SIG-M5 treated with dmso at 0.1 percent for 504 hours (cell line): ENCODE measurements around the gene ABCA13.
A peak's percentile ranks its signal among the peaks of the same experiment; 100 is the strongest.

ENCODE experiments used
- DNase-seq: peaks from one replicate; lab custom pipeline; 2025; ENCODE audit not compliant: unreplicated experiment; lab: John Stamatoyannopoulos, UW

Gene ABCA13

GRCh38 chr7:48360574-48360973 is 189.3 kb downstream of the ABCA13 start:
- no peak for DNase-seq

GRCh38 chr7:48363174-48363573 is 191.9 kb downstream of the ABCA13 start:
- DNase-seq: no peak

- DNase-seq: no peak
Measured at GRCh38 chr7:48365010-48365409, 193.8 kb downstream of the ABCA13 start.

DNA sequence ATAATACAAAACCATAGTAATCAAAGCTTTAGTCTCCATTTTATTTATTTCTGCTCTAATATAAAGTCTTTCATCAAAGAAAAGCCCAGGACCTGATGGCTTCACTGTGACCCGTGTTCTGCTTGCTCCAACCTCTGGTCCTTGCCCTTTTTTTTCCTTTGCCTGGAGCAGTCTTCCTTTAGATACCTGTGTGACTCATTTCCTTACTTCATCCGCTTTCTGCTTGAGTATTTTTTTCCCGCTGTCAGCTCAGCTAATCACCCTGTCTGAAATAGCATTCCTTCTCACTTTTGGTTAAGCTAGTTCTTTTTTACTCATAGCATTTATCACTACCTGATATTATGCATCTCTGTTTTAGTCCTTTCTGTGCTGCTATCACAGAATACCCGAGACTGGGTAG is 194.8 kb downstream of the ABCA13 start:
- DNase-seq: no peak

GRCh38 chr7:48376263-48376662 is 205.0 kb downstream of the ABCA13 start:
- DNase-seq: no peak

- no peak for DNase-seq
Measured at GRCh38 chr7:48380921-48381320, 209.7 kb downstream of the ABCA13 start.

- DNase-seq: no peak
Measured at GRCh38 chr7:48381571-48381970, 210.3 kb downstream of the ABCA13 start.

- DNase-seq: no peak
Measured at GRCh38 chr7:48384180-48384752, 213.0 kb downstream of the ABCA13 start.

GRCh38 chr7:48387932-48388331 is 216.7 kb downstream of the ABCA13 start:
- no peak for DNase-seq

GRCh38 chr7:48388911-48389310 is 217.7 kb downstream of the ABCA13 start:
- no peak for DNase-seq

- DNase-seq: peak; percentile 88
Measured at GRCh38 chr7:48389977-48390376, 218.7 kb downstream of the ABCA13 start.

DNA sequence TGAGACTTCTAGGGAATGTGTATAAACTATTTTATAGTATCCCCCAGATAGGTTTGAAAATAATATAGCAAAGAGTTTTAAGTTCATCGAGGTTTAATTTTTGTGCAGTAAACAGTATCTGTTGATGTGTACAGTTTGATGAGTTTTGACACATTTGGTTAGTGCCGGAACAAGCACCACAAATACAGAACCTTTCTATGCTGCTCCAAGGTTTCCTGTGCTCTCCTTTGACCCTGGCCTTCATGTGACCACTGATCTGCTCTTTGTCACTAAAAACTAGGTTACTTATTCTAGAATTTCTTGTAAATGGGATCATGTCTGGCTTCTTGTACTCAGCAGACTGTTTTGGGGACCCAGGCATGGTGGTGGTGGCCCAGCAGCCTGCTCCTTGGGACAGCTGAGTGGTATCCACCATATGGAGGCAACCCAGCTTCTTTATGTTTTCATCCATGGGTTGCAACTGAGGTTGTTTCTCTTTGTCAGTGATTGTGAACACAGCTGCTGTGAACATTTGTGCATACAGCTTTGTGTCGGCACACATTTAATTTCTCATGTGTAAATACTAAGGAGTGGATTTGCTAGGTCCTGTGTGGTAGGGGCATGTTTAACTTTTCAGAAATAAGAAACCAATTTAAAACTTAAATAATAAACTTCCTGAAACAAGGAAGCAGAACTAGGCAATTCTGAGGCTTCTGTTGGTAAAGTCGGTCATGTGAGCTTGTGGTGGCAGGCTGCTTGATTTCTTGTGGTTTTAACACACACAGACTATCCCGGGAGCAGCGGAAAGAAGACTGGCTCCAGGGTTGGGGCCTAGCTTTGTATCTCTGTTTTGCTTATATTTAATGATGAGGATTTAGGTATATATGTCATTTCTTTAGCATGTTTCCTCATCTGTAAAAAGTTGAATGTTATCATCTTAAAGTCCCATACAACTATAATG is 219.4 kb downstream of the ABCA13 start:
- peak; percentile 78 for DNase-seq

DNA sequence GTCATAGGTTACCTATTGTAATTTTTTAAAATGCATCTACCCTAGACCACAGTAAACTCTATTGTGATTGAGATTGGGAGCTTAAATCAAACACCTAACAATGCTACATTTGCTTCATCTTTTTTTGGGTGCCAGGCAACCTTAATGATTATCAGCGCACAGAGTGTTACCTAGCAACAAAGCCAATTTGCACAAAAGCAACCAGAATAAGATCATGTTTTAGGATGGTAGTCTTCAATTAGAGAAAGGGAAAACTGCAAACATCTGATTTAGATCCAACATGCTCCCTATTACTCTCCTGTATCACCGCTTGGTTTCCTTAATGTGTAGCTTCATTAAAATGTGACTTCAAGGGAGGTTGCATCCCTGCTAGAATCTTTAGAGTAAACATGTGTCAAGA is 226.9 kb downstream of the ABCA13 start:
- DNase-seq: no peak

- no peak for DNase-seq
Measured at GRCh38 chr7:48402721-48403120, 231.5 kb downstream of the ABCA13 start.

DNA sequence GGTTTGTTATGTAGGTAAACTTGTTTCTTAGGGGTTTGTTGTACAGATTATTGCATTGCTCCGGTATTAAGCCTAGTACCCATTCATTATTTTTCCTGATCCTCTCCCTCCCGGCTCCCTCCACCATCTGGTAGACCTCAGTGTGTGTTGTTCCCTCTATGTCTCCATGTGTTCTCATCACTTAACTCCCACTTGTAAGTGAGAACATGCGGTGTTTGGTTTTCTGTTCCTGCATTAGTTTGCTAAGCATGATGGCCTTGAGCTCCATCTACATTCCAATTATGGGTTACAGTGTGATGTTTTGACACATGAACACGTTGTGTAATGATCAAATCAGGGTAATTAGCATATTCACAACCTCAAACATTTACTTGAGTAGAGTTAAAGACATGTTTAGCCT is 237.5 kb downstream of the ABCA13 start:
- DNase-seq: no peak

- no peak for DNase-seq
Measured at GRCh38 chr7:48411619-48412018, 240.4 kb downstream of the ABCA13 start.

DNA sequence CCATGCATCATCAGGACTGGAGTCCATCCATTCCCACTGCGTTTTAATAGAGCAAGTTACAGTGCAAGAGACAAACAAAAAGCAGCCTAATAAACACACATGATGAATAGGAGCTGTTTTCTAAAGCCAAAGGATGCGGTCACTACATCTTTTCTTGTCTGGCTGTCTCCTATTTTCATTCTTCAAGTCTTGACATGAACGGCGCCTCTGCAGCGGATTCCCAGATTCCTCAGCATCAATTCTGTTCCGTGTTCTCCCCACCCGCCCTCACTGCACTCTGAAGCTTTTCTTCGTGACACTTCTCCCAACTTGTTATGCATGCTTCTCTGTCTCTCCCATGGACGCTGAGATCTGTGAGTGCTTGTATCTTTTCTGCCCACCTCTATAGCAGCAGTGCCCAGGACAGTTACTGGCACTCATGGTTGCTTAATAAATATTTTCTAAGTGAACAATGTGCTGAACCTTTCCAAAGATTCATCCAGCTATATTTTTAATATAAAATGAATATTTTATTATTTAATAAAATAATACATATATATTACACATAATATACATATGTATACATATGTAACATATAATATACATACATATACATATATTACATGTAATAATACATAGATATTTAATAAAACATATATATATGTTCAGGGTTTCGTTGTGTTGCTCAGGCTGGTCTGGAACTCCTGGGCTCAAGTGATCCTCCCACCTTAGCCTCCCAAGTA is 242.9 kb downstream of the ABCA13 start:
- DNase-seq: no peak

- DNase-seq: no peak
Measured at GRCh38 chr7:48416327-48416908, 245.2 kb downstream of the ABCA13 start.

DNA sequence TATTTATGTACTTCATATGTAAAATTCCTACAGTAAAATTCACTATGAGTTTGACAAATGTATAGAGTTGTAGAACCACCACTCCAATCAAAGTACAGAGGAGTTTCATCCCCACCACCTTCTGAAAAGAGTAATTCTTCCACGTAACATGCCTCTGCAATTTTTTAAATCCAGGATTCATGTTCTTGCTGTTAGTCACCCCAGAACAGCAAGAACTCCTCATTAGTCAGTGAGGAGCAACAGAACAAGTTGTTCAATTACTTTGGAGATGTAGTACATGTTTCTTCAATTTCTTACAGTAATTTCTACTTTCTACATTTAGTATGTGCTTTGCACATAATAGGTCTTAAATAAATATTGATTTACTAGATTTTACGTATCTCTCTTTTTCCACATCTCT is 248.1 kb downstream of the ABCA13 start:
- no peak for DNase-seq

GRCh38 chr7:48420206-48420605 is 248.9 kb downstream of the ABCA13 start:
- DNase-seq: no peak

- no peak for DNase-seq
Measured at GRCh38 chr7:48421357-48421756, 250.1 kb downstream of the ABCA13 start.
